Left lung (tissue), 10 donors: Measurements from ENCODE around the gene EEA1. TPM values are rescaled to one million over a fixed set of nuclear protein-coding genes. Genes with fewer than 3 reads are reported as not detected.
A peak's percentile ranks its signal among the peaks of the same experiment; 100 is the strongest.

Experiments
- ATAC-seq: fragments of 200-7000 bp; cut with Tn5 transposase; one replicate; pipeline ENCODE4 v1.9.1; 2020; ENCODE audit warnings: moderate library complexity
- DNase-seq, 4 donors: peaks; one replicate each; pipeline ENCODE4 v3.0.0-alpha.2; 2013 to 2020
- H3K27ac ChIP-seq, 2 donors: fragments of 200-600 bp; sonication (generic) in 1 of 2; one replicate each; pipeline versions ENCODE4 v1.5.0 to v1.8.0; 2020 to 2021
- H3K27me3 ChIP-seq, 2 donors: fragments of 200-600 bp; sonication (generic) in 1 of 2; one replicate each; pipeline versions ENCODE4 v1.5.0 to v1.8.0; 2020 to 2021
- H3K36me3 ChIP-seq, 2 donors: fragments of 200-600 bp; sonication (generic) in 1 of 2; one replicate each; pipeline versions ENCODE4 v1.5.0 to v1.8.0; 2020 to 2021
- H3K4me1 ChIP-seq, 2 donors: fragments of 200-600 bp; one replicate each; pipeline ENCODE4 v1.8.0; 2021
- H3K4me3 ChIP-seq, 2 donors: fragments of 200-600 bp; sonication (generic) in 1 of 2; one replicate each; pipeline versions ENCODE4 v1.5.0 to v1.8.0; 2020 to 2021; ENCODE audit warnings: mild to moderate bottlenecking in 1 of 2
- H3K9me3 ChIP-seq, 2 donors: fragments of 200-600 bp; sonication (generic) in 1 of 2; one replicate each; pipeline versions ENCODE4 v1.5.0 to v1.8.0; 2020 to 2021
- intact Hi-C, 2 donors: fragments of 100-400 bp; cut with DNase I; formaldehyde crosslinking; loops; one replicate each; pipeline versions ENCODE4 v1.11.2 to v1.14.2; 2022
- polyA plus RNA-seq, 6 donors: library from polyadenylated mRNA; unstranded; fragments of 120-200 nt; gene quantifications; one replicate each; pipeline ENCODE4 v1.2.1, GENCODE V29; 2013; ENCODE audit not compliant: insufficient read length in 6 of 6
- total RNA-seq, 2 donors: library from RNA; stranded (reverse); fragmentation: NEBNext Ultra II Directional; extraction: Animal tissue kit (Norgen Biotek cat#: 25700); gene quantifications; one replicate each; pipeline ENCODE4 v1.2.1, GENCODE V29; 2021
- TF ChIP-seq, protein P1 (sequence below), 2 donors: fragments of 200-600 bp; sonication (generic) in 1 of 2; IDR thresholded peaks; one replicate each; pipeline versions ENCODE4 v1.5.0 to v1.8.0; 2021; ENCODE audit warnings: antibody characterized with exemption in 2 of 2
- donor health status: DM: no; HTN: yes; CAD: no.
- donor health status: DM: no; HTN: no; CAD: no.

Gene EEA1
- total and polyA plus RNA-seq, 8 donors, result 15.8 to 34.6 (median 20.4) TPM

DNA sequence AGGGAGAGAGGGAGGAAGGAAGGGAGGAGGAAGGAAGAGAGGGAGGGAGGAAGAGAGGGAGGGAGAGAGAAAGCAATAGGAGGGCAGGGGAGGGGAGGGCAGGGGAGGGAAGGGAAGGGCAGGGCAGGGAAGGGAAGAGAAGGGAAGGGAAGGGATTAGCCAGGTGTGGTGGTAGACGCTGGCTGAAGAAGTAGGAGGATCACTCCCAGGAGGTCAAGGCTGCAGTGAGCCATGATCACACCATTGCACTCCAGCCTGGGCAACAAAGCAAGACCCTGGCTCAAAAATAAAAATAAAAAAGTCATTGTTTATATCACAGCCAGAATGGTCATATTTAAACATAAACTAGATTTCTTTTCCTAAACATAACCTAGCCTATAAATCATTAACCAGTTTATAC, 20.4 kb upstream of the EEA1 start:
- intact Hi-C loops, result no loop called here
- ATAC-seq (no peak), DNase-seq (no peak)
- TF ChIP-seq, protein P1, sequence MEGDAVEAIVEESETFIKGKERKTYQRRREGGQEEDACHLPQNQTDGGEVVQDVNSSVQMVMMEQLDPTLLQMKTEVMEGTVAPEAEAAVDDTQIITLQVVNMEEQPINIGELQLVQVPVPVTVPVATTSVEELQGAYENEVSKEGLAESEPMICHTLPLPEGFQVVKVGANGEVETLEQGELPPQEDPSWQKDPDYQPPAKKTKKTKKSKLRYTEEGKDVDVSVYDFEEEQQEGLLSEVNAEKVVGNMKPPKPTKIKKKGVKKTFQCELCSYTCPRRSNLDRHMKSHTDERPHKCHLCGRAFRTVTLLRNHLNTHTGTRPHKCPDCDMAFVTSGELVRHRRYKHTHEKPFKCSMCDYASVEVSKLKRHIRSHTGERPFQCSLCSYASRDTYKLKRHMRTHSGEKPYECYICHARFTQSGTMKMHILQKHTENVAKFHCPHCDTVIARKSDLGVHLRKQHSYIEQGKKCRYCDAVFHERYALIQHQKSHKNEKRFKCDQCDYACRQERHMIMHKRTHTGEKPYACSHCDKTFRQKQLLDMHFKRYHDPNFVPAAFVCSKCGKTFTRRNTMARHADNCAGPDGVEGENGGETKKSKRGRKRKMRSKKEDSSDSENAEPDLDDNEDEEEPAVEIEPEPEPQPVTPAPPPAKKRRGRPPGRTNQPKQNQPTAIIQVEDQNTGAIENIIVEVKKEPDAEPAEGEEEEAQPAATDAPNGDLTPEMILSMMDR (IDR thresholded peaks at IDR 0.05), result no peak
- Histone ChIP-seq H3K9me3 (peaks cover 0 to 9% of the 10 kb centered on the region in 2 donors), H3K36me3 (no peaks in the 10 kb centered on the region), H3K4me1 (no peaks in the 10 kb centered on the region), H3K27ac (no peak overlapping the region), H3K27me3 (no peaks in the 10 kb centered on the region), H3K4me3 (no peak overlapping the region)

DNA sequence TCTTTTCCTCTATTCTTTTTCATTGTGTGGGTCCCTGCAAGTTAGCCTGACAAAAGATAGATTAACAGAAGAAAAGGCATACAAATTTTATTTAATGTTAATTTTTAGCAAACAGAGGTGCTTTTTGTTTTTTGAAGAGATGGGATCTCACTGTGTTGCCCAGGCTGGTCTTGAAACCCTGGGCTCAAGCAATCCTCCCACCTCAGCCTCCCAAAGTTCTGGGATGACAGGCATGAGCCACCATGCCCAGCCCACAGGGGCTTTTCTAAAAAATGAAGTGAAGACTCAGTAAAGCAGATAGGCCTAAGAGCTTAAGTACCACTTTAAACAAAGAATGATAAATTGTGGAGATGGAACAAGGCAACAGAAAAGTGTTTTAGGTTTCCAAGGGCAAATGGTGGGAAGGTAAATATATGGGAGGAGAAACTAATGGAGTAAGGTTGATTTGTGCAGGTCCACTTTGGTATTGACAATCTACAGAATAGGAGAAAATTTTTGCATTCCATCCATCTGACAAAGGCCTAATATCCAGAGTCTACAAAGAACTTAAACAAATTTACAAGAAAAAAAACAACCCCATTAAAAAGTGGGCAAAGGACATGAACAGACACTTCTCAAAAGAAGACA, 18.6 kb upstream of the EEA1 start:
- DNase-seq (no peak), ATAC-seq (no peak)
- H3K27me3 ChIP-seq, result no peaks in the 10 kb centered on the region
- H3K9me3 ChIP-seq, result no peaks in the 10 kb centered on the region
- no peak overlapping the region for H3K4me3 ChIP-seq
- H3K27ac ChIP-seq, result no peak overlapping the region
- H3K36me3 ChIP-seq, result no peaks in the 10 kb centered on the region
- TF ChIP-seq, protein P1 (IDR thresholded peaks at IDR 0.05), result no peak
- H3K4me1 ChIP-seq, result peaks cover 0 to 4% of the 10 kb centered on the region in 2 donors
- intact Hi-C loops, result no loop called here

DNA sequence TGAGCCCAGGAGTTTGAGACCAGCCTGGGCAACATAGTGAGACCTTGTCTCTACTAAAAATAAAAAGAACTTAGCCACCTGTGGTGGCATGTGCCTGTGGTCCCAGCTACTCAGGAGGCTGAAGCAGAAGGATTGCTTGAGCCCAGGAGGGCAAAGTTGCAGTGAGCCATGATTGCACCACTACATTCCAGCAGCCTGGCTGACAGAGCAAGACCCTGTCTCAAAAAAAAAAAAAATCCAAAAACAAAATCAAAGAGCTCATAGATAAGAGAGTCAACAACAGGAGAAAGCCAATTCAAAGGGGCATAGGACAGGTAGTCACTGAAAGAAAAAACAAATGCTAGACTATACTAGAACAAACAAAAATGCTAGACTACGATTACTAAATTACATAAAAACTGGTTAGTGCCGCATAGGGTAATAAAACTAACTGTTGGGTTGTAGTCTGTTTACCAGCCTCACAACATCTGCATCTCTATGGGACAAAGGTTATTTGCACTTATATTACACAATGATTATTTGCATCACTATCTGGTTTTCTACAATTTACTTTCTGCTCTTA, 16.6 kb upstream of the EEA1 start:
- H3K9me3 ChIP-seq, result no peaks in the 10 kb centered on the region
- no peak overlapping the region for H3K27ac ChIP-seq
- H3K36me3 ChIP-seq, result no peaks in the 10 kb centered on the region
- TF ChIP-seq, protein P1 (IDR thresholded peaks at IDR 0.05), result no peak
- peaks cover 0 to 4% of the 10 kb centered on the region in 2 donors for H3K4me1 ChIP-seq
- H3K27me3 ChIP-seq, result no peaks in the 10 kb centered on the region
- no peak for ATAC-seq
- intact Hi-C loops, result no loop called here
- no peak overlapping the region for H3K4me3 ChIP-seq
- DNase-seq, result no peak

DNA sequence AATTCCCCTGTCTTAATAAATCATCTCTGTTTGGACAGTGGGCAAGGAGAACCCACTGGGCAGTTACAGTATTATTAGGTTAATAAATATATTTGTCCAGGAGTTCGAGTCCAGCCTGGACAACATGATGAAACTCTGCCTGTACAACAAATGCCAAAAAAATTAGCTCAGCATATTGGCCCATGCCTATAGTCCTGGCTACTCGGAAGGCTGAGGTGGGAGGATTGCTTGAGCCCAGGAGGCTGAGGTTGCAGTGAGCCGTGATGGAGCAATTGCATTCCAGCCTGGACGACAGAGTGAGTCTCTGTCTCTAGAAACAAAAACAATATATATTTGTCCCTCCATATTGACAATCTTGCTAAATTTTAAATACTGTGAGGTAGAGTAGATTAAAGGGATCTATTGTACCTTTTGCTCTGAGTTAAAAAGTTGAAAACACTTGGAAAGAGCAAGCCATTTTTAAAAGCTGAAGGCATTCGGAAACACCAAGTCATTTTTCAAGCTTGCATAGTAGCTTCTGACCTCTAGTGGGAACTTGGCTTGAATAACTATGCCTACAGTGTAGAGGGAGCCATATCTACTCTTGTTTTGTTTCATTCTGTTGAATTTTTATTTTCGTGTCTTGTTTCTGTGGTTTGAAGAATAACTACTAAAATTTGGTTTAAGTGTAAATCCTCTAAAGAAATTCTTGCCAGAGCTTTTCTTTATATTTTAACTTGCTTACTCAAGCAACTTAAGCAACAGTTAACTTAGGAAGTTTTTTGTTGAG, 14.6 kb upstream of the EEA1 start:
- DNase-seq (no peak), ATAC-seq (peak; percentile 66)
- TF ChIP-seq, protein P1 (IDR thresholded peaks at IDR 0.05), result peak in 1 of 2 donors; percentile 13
- H3K36me3 ChIP-seq, result no peaks in the 10 kb centered on the region
- no peak overlapping the region for H3K27ac ChIP-seq
- intact Hi-C loops, result no loop called here
- no peaks in the 10 kb centered on the region for H3K27me3 ChIP-seq
- peaks cover 0 to 4% of the 10 kb centered on the region in 2 donors for H3K4me1 ChIP-seq
- H3K4me3 ChIP-seq, result no peak overlapping the region
- H3K9me3 ChIP-seq, result no peaks in the 10 kb centered on the region

DNA sequence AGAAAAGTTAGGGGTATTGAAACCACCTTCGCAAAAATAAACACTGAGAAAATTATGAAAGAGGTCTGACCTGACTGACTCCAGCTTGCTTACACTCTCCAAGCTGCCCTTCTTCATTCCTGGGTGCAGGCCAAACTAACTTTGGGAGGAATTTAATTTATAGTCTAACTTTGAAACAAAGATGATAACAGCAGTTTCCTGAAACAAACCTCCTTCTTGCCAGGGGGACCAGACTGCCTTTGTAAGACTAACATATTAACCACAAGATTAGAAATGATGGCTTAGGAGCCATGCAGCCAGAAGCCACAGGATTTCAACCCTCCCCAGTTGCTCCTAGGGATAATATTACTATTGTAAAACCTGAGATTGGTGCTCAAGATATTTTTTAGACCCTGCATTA, 13.8 kb upstream of the EEA1 start:
- intact Hi-C loops, result no loop called here
- H3K27me3 ChIP-seq, result no peaks in the 10 kb centered on the region
- TF ChIP-seq, protein P1 (IDR thresholded peaks at IDR 0.05), result no peak
- no peaks in the 10 kb centered on the region for H3K9me3 ChIP-seq
- no peak overlapping the region for H3K4me3 ChIP-seq
- peak in 1 of 4 donors; percentile 45 for DNase-seq
- ATAC-seq, result peak; percentile 71
- H3K27ac ChIP-seq, result no peak overlapping the region
- H3K36me3 ChIP-seq, result no peaks in the 10 kb centered on the region
- peaks cover 0 to 4% of the 10 kb centered on the region in 2 donors for H3K4me1 ChIP-seq
